IPS DF 4.7 (cell line): ENCODE data around the gene KIF25.
"Not testable (repeated sequence)": the region's sequence is repeated elsewhere in the genome, so short reads cannot be mapped to it uniquely, and the experiment has no call there.

Experiments used
- DNase-seq: peaks from one replicate; pipeline ENCODE4 v3.0.0-alpha.2; 2013; ENCODE audit warnings: low spot score; ENCODE audit errors: extremely low read depth

KIF25 gene

GRCh38 chr6:167974640-167975344 is 22.7 kb upstream of the KIF25 start:
- no peak for DNase-seq

DNA sequence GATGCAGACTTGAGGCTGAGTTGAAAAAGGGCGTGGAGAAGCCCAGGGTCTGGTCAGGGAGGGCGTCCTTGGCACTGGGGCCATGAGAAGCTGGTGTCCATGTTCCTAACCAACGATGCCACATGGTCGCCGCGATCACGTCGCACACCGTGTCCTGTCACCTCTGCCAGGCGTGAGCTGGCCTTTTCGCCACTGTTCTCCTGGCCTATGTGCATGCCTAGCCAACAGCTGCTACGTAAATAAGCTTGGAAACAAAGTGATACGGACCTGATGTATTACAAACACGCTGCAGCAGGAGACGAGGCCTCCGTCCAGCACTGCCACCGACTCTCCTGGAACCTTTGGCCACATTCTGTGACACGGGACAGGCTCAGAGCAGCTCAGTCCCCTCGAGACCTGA is 22.0 kb upstream of the KIF25 start:
- no peak for DNase-seq

DNA sequence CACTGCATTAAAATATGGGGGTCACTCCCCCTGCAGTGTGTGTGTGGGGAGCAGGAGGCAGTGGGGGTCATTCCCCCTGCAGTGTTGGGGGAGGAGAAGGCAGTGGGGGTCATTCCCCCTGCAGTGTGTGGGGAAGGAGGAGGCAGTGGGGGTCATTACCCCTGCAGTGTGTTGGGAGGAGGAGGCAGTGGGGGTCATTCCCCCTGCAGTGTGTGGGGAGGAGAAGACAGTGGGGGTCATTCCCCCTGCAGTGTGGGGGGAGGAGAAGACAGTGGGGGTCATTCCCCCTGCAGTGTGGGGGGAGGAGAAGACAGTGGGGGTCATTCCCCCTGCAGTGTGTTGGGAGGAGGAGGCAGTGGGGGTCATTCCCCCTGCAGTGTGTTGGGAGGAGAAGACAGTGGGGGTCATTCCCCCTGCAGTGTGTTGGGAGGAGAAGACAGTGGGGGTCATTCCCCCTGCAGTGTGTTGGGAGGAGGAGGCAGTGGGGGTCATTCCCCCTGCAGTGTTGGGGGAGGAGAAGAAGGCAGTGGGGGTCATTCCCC is 21.3 kb upstream of the KIF25 start:
- not testable (repeated sequence) for DNase-seq

- DNase-seq = no peak
Measured at GRCh38 chr6:167976708-167977107, 20.8 kb upstream of the KIF25 start.

GRCh38 chr6:167977717-167978467 is 19.6 kb upstream of the KIF25 start:
- DNase-seq = no peak

DNA sequence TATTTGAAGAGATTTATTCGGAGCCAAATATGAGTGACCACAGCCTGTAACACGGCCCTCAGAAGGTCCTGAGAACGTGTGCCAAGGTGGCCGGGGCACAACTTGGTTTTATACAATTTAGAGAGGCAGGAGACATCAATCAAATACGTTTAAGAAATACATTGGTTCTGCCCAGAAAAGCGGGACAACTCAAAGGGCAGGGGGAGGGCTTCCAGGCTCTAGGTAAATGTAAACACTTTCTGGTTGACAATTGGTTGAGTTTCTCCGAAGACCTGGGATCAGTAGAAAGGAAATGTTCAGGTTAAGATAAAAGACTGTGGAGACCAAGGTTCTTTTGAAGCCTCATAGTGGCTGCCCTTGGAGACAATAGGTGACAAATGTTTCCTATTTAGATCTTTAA is 18.9 kb upstream of the KIF25 start:
- no peak for DNase-seq

GRCh38 chr6:167979436-167980139 is 17.9 kb upstream of the KIF25 start:
- no peak for DNase-seq

- DNase-seq = no peak
Measured at GRCh38 chr6:167980911-167981580, 16.4 kb upstream of the KIF25 start.

DNA sequence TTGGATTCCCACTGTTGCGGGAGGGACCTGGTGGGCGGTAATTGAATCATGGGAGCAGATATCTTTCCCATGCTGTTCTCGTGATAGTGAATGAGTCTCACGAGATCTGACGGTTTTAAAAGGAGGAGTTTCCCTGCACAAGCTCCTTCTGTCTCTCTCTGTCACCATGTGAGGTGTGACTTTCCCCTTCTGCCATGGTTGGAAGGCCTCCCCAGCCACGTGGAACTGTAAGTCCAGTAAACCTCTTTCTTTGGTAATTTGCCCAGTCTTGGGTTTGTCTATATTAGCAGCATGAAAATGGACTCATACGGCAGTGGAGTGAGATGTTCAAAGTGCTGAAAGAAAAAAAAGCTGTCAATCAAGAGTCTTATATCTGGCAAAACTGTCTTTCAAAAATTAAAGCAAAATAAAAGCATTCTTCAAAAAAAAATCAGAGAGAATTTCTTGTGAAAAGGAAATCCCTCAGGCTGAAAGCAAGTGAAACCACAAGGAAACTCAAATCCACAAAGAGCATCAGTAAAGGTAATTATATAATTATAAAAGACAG is 15.5 kb upstream of the KIF25 start:
- no peak for DNase-seq

DNA sequence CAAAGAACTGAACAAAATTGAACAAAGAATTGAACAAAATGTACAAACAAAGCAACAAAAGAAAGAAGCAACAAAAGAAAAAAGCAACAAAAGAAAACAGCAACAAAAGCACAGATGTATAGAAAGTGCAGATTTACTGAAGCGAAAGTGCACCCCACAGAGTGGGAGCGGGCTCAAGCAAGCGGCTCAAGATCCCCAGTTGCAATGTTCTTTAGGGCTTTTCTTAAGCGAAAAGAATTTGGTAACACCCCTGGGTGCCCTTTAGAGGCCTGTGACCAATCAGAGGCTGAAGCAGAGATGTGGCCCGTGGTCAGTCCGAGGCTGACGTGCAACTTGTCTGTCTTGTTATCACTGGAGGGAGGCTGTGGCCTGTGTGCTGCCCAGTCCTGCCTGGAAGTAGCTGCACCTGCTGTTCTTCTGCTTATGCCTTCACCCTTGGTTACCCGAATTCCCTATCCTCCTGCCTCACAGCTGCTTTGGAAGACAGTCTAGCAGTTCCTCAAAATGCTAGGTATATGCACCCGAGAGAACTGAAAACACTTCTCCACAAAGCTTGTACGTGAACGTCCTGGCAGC is 13.2 kb upstream of the KIF25 start:
- DNase-seq = no peak

DNA sequence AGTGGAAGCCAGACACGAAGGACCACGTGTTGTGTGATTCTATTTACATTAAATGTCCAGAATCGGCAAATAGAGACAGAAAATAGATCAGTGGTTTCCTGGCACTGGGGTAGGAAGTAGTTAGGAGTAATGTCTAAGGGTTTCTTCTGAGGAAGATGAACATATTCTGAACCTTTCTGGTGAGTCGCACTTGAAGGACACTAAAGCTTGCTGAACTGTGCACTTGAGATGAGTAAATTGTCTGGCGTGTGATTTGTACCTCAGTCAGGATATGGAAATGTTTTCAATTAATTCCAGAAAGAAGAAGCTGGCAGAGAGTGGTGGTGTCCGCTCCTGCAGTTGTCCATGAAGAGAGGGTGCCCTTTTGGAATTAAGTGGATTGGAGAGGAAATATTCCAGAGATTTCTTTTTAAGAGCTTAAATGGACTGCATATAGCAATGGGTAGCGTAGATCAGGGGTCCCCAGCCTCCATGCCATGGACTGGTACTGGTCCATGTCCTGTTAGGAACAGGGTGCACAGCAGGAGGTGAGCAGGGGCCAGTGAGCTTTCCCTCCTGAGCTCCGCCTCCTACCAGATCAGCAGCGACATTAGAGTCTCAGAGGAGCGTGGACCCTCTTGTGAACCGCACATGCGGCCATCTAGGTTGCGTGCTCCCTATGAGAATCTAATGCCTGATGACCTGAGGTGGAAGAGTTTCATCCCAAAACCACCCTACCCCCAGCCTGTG is 12.4 kb upstream of the KIF25 start:
- no peak for DNase-seq

DNA sequence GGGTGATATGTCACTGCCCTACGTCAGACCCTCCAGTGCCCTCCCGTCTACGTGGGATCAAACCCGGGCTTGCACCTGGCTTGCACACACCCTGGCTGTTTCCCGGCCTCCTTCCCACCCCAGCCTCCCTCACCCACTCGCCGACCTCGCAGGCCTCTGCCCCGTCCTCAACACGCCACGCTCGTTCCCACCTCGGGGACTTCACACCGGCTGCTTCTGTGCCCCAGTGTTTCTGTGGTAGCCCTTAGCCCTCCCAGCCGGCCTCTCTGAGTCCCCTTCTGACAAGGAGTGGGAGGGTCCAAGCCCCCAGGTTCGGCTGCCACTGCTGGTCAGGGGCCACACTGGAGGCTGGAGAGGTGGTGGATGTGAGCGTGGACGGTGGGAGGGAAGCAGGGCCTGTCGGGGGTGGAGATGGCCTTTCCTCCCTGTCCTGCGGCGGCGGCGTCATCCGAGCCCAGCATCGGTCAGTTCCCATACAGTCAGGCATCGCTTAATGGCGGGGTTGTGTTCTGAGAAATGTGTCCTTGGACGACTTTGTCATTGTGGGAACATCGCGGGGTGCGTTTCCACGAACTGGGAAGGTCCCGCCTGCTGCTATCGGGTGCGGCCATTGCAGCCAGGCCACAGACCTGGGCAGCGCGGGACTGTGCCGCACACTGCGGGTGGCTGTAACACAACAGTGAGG is 11.4 kb upstream of the KIF25 start:
- DNase-seq = no peak

DNA sequence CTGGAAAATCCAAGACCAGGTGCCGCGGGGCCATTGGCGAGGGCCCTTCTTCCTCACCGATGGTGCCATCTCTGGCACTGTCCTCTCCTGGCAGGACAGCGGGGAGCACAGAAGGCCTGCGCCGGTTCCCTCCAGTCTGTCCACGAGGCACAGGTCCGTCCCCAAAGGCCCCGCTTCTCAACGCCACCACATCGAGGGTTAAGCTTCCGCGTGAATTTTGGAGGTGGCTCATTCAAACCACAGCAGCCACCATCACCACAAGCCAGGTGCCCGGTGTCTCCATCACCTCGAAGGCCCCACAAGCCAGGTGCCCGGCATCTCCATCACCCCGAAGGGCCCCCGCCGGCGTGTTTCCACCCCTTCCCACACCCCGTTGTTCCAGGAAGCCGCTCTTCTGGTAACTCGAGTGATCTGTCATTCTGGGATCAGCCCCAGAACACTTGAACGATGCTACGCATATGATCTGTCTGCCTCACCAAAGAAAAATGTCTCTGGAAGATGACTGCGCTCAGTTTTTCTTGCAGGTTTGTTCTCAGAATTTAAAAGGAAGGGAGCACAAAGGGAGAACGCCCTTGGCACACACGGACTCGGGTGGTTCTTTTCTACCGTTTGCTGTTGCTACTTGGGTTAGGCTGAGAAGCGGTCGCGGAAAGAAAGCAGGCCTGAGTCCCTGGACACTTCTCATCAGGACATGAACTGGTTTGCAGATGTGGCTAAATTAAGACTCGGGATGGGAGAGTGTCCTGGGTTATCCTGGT is 9.9 kb upstream of the KIF25 start:
- no peak for DNase-seq

GRCh38 chr6:167988154-167988495 is 9.3 kb upstream of the KIF25 start:
- no peak for DNase-seq

- no peak for DNase-seq
Measured at GRCh38 chr6:167988945-167989841, 8.3 kb upstream of the KIF25 start.

DNA sequence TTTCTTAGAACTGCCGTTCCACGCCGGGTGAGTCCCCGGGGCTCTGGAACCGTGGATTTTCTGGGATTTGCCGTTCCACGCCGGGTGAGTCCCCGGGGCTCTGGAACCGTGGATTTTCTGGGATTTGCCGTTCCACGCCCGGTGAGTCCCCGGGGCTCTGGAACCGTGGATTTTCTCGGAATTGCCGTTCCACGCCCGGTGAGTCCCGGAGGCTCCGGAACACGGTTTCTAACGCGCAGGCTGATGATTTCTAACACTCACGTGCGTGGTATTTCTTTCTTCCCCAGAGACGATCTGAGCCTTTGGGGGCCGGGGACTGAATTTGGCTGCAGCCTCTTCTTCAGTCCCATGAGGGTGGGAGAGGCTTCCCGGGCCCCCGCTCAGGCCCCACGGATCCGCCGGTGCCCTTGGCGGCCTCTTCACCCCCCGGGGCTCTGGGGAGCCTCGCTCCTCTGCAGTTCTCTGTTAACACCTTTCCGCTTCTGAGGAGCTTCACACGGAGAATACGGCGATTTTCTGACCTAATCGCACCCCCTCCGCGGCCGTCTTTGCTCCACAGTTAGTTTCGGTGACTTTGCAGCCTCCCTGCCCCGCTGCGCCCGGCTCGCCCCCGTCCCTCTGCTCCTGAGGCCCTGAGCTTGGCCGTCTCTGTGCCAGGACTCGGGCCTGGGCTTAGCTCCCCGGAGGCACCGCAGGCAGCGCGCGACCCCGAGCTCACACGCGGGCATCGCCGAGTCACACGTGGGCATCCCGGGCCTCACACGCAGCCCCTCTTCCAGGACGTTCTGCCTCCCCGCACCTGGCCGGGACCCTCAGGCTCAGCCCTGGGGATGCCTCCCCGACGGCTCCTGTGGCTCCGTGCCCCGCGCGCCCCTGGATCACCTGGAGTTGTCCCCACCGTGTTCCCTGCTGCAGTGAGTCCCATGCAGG is 7.2 kb upstream of the KIF25 start:
- no peak for DNase-seq

DNA sequence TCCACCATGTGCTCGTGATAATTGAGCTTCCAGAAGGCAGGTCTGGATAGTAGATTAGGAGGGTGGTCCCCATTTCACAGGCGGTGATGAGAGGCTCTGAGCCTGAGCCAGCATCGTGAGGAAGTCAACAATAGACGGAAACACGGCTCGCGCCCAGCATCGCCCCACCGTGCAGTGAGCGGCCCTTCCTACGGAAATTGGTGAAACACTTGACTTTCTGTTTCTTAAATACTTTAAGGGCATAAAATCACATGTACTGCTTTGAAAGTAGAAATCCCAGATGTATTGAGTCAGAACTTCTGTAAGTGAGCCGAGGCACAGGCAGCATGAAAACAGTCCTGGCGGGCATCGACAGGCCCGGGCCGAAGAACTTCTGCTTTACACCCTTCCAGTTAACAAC is 4.3 kb upstream of the KIF25 start:
- DNase-seq = no peak
